ENCODE results near the gene MTMR3.

DNA sequence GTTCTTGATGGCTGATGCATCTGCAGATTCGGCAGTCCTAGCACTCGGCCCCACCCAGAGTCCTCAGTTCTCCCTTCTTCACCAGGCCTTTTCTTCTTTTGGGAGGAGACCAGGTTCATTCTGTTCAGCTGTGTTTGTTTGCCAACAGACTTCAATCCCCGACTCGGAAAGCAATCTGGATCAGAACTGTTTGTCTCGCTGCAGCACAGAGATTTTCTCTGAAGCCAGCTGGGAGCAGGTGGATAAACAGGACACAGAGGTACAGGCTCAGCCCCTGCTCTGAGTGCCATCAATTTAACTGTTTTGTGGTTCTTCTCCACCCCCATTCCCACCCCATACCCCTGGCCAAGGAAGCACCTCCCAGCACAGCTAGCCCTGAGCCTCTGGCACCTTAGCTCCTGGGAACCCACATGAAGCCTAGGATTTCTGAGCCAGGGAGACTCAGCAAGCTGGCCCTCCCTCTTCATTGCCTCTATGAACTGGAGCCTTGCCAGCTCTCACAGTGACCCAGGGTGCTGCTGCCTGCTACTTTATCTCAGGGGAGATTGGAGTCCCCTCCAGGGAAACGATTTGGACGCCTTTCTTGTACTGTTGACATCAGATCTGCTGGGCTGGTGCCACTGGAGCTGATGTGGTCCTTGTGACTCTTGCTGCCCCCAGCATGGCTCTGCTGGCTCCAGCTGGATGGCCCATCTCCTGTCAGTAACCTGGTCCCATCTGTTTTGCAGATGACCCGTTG lies 139.1 kb downstream of the MTMR3 start:
- TF ChIP-seq, protein P1, sequence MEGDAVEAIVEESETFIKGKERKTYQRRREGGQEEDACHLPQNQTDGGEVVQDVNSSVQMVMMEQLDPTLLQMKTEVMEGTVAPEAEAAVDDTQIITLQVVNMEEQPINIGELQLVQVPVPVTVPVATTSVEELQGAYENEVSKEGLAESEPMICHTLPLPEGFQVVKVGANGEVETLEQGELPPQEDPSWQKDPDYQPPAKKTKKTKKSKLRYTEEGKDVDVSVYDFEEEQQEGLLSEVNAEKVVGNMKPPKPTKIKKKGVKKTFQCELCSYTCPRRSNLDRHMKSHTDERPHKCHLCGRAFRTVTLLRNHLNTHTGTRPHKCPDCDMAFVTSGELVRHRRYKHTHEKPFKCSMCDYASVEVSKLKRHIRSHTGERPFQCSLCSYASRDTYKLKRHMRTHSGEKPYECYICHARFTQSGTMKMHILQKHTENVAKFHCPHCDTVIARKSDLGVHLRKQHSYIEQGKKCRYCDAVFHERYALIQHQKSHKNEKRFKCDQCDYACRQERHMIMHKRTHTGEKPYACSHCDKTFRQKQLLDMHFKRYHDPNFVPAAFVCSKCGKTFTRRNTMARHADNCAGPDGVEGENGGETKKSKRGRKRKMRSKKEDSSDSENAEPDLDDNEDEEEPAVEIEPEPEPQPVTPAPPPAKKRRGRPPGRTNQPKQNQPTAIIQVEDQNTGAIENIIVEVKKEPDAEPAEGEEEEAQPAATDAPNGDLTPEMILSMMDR (IDR thresholded peaks at IDR 0.05): no peak
- TF ChIP-seq POLR2A (IDR thresholded peaks at IDR 0.05): no peak

Data from adrenal gland (tissue), 5 donors.